Measurements from ENCODE around the gene KRTAP5-1. TPM values are rescaled to one million over a fixed set of nuclear protein-coding genes. Genes with fewer than 3 reads are reported as not detected.

Gene KRTAP5-1
- polyA plus RNA-seq, 1 donor (not counting 4 experiments of a cell fraction or from before 2014, with no cell fraction given): not detected

DNA sequence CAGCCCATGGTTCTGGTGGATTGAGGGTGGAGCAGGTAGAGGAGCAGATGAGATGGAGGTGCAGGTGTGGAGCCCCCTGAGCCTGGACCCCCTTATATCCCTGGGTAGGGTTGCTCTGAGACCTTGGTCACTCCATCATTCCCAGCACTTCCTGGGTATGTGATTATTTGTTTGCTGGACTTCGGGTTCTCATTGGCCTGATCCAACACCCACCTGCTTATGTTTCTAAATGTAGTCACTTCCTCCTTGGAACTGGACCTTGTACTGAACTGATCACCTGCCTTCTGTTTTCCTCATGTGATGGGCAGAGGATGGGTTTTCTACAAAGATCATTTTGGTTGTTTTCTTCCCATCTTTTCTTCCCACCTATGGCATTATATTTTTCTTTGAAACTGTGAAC is 37.0 kb upstream of the KRTAP5-1 start, which contains the start of gene KRTAP5-4:
TSS of gene KRTAP5-4 (minus strand) at position 53 of the 400 bp plus-strand sequence. CDS start at position 8, 45 bp downstream.
- dilution Hi-C loops (cut with MboI; ENCODE audit: extremely low pct_ligation_motif_present, low sequenced_read_pairs): no loop called here
- peaks cover 2% of the 10 kb centered on the region for H3K27me3 ChIP-seq (ENCODE audit: control insufficient read depth, extremely low read depth, insufficient read depth, low read length)
- no peak for TF ChIP-seq CTCF (optimal IDR thresholded peaks at IDR 0.05 in 1 of 3, IDR thresholded peaks at IDR 0.05 in 1 of 3, conservative IDR thresholded peaks at IDR 0.05 in 1 of 3; ENCODE audit: extremely low read depth in 1 of 3, insufficient read depth in 2 of 3, low read length in 3 of 3)
- TF ChIP-seq EZH2 (IDR thresholded peaks at IDR 0.05; ENCODE audit: low read length): no peak
- H3K9me1 ChIP-seq (ENCODE audit: control insufficient read depth, extremely low read depth, insufficient read depth, low read length): no peaks in the 10 kb centered on the region
- no peak within 1 kb of the TSS for H3K27ac ChIP-seq (ENCODE audit: control insufficient read depth, insufficient read depth, low read length)
- H3K4me3 ChIP-seq (ENCODE audit: control insufficient read depth in 2 of 3, extremely low read depth in 1 of 3, insufficient read depth in 2 of 3, low read depth in 1 of 3, low read length in 3 of 3): no peak within 1 kb of the TSS
- no peak for DNase-seq (ENCODE audit: low read depth, low spot score)
- H3K4me2 ChIP-seq (ENCODE audit: control insufficient read depth, extremely low read depth, insufficient read depth, low read depth, low read length): no peak within 1 kb of the TSS
- no peak within 1 kb of the TSS for H3K9ac ChIP-seq (ENCODE audit: control insufficient read depth, extremely low read depth, insufficient read depth, low read length)
- FAIRE-seq: no peak
- no peaks in the 10 kb centered on the region for H3K36me3 ChIP-seq (ENCODE audit: control insufficient read depth in 2 of 2, extremely low read depth in 1 of 2, insufficient read depth in 2 of 2, low read length in 2 of 2)
- H3K9me3 ChIP-seq (ENCODE audit: control insufficient read depth, low read depth, low read length): no peaks in the 10 kb centered on the region
- no peaks in the 10 kb centered on the region for H3K79me2 ChIP-seq (ENCODE audit: control insufficient read depth, insufficient read depth, low read length)
- H4K20me1 ChIP-seq (ENCODE audit: control insufficient read depth, extremely low read depth, insufficient read depth, low read length): no peaks in the 10 kb centered on the region
- no peaks in the 10 kb centered on the region for H3K4me1 ChIP-seq (ENCODE audit: control insufficient read depth, extremely low read depth, insufficient read depth, low read length)
- H2AFZ ChIP-seq (ENCODE audit: control insufficient read depth, low read length): no peak within 1 kb of the TSS

- no peaks in the 10 kb centered on the region for H3K9me3 ChIP-seq (ENCODE audit: control insufficient read depth, low read depth, low read length)
- dilution Hi-C loops (cut with MboI; ENCODE audit: extremely low pct_ligation_motif_present, low sequenced_read_pairs): no loop called here
- no peaks in the 10 kb centered on the region for H4K20me1 ChIP-seq (ENCODE audit: control insufficient read depth, extremely low read depth, insufficient read depth, low read length)
- no peaks in the 10 kb centered on the region for H3K36me3 ChIP-seq (ENCODE audit: control insufficient read depth in 2 of 2, extremely low read depth in 1 of 2, insufficient read depth in 2 of 2, low read length in 2 of 2)
- H3K27ac ChIP-seq (ENCODE audit: control insufficient read depth, insufficient read depth, low read length): no peak overlapping the region
- H3K27me3 ChIP-seq (ENCODE audit: control insufficient read depth, extremely low read depth, insufficient read depth, low read length): no peaks in the 10 kb centered on the region
- no peak overlapping the region for H3K4me3 ChIP-seq (ENCODE audit: control insufficient read depth in 2 of 3, extremely low read depth in 1 of 3, insufficient read depth in 2 of 3, low read depth in 1 of 3, low read length in 3 of 3)
- no peaks in the 10 kb centered on the region for H3K4me1 ChIP-seq (ENCODE audit: control insufficient read depth, extremely low read depth, insufficient read depth, low read length)
- no peak for DNase-seq (ENCODE audit: low read depth, low spot score)
- H2AFZ ChIP-seq (ENCODE audit: control insufficient read depth, low read length): no peak overlapping the region
- TF ChIP-seq CTCF (optimal IDR thresholded peaks at IDR 0.05 in 1 of 3, IDR thresholded peaks at IDR 0.05 in 1 of 3, conservative IDR thresholded peaks at IDR 0.05 in 1 of 3; ENCODE audit: extremely low read depth in 1 of 3, insufficient read depth in 2 of 3, low read length in 3 of 3) (no peak), EZH2 (IDR thresholded peaks at IDR 0.05; ENCODE audit: low read length) (no peak)
- H3K9ac ChIP-seq (ENCODE audit: control insufficient read depth, extremely low read depth, insufficient read depth, low read length): no peak overlapping the region
- no peak for FAIRE-seq
- H3K79me2 ChIP-seq (ENCODE audit: control insufficient read depth, insufficient read depth, low read length): no peaks in the 10 kb centered on the region
- no peaks in the 10 kb centered on the region for H3K9me1 ChIP-seq (ENCODE audit: control insufficient read depth, extremely low read depth, insufficient read depth, low read length)
- no peak overlapping the region for H3K4me2 ChIP-seq (ENCODE audit: control insufficient read depth, extremely low read depth, insufficient read depth, low read depth, low read length)
Measured at GRCh38 chr11:1619449-1619848, 34.4 kb upstream of the KRTAP5-1 start.
